PFSK-1 (cell line): ENCODE results near the gene AKR1E2.

ENCODE experiments used
- SIN3A ChIP-seq: IDR thresholded peaks from 2 replicates; pipeline ENCODE4 v1.6.1; 2012; ENCODE audit warnings: mild to moderate bottlenecking, low read length, moderate library complexity, borderline replicate concordance; ENCODE audit not compliant: insufficient read depth
- TAF1 ChIP-seq: IDR thresholded peaks from 2 replicates; pipeline ENCODE4 v1.6.1; 2012; ENCODE audit warnings: low read length, control low read depth, borderline replicate concordance; ENCODE audit not compliant: insufficient read depth
- TF ChIP-seq, protein P1 (sequence below), 2 experiments: IDR thresholded peaks; 2 replicates each; pipeline versions ENCODE4 v1.6.1 to v1.8.0; 2011 to 2012; ENCODE audit warnings: low read depth in 2 of 2, low read length in 2 of 2, control low read depth in 1 of 2, inconsistent platforms in 1 of 2, mild to moderate bottlenecking in 1 of 2, moderate library complexity in 1 of 2; ENCODE audit not compliant: insufficient read depth in 1 of 2

DNA sequence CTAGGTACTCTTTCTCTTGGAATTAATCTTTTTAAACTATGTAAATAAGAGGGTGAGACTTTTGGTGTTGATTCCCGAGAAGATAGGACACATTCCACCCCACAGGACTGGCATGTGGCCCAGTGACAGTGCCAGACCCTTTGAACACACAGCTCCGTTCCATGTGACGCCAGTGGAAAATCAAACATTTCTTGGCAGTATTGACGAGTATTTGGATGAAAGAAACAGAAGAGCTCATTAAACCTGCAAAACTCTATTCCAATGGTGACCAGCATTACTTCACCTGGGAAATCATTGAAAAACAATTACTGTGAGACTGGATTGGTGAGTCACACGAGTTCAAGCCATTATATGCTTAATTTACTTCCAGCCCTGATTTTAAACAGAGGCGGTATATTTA is 25.8 kb downstream of the AKR1E2 start:
- TF ChIP-seq TAF1, result no peak
- TF ChIP-seq SIN3A, result no peak
- TF ChIP-seq, protein P1, sequence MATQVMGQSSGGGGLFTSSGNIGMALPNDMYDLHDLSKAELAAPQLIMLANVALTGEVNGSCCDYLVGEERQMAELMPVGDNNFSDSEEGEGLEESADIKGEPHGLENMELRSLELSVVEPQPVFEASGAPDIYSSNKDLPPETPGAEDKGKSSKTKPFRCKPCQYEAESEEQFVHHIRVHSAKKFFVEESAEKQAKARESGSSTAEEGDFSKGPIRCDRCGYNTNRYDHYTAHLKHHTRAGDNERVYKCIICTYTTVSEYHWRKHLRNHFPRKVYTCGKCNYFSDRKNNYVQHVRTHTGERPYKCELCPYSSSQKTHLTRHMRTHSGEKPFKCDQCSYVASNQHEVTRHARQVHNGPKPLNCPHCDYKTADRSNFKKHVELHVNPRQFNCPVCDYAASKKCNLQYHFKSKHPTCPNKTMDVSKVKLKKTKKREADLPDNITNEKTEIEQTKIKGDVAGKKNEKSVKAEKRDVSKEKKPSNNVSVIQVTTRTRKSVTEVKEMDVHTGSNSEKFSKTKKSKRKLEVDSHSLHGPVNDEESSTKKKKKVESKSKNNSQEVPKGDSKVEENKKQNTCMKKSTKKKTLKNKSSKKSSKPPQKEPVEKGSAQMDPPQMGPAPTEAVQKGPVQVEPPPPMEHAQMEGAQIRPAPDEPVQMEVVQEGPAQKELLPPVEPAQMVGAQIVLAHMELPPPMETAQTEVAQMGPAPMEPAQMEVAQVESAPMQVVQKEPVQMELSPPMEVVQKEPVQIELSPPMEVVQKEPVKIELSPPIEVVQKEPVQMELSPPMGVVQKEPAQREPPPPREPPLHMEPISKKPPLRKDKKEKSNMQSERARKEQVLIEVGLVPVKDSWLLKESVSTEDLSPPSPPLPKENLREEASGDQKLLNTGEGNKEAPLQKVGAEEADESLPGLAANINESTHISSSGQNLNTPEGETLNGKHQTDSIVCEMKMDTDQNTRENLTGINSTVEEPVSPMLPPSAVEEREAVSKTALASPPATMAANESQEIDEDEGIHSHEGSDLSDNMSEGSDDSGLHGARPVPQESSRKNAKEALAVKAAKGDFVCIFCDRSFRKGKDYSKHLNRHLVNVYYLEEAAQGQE (IDR thresholded peaks at IDR 0.05; ENCODE audit: insufficient read depth in 1 of 2, low read depth in 2 of 2, low read length in 2 of 2), result no peak
